H1 (cell line): ENCODE data around the gene ASIC2. TPM values are rescaled to one million over a fixed set of nuclear protein-coding genes. Genes with fewer than 3 reads are reported as not detected.

Source experiments
- CTCF ChIA-PET: fragments of 300-600 bp; sonication (Branson Sonifier 250); formaldehyde crosslinking; loops from one replicate; lab custom pipeline; 2021; ENCODE audit not compliant: partially characterized antibody; lab: Charles Lee
- POLR2A ChIA-PET: fragments of 300-600 bp; sonication (Branson Sonifier 250); formaldehyde crosslinking; loops from one replicate; lab custom pipeline; 2021; ENCODE audit warnings: inconsistent platforms; ENCODE audit not compliant: partially characterized antibody; lab: Charles Lee
- DNase-seq, 2 experiments: peaks; one replicate each; pipeline versions ENCODE4 v3.0.0 to v3.0.0-alpha.2; 2010 to 2022; ENCODE audit warnings: low spot score in 2 of 2, low read depth in 1 of 2, mixed read lengths in 1 of 2
- FAIRE-seq: peaks from 2 replicates; lab custom pipeline; 2011; peaks lifted over from hg19 to GRCh38; lab: Jason Lieb, UNC
- H2AFZ ChIP-seq: 2 replicates; pipeline ENCODE4 v1.8.1; 2012; ENCODE audit warnings: low read length, inconsistent platforms
- H2AK5ac ChIP-seq: 2 replicates; pipeline ENCODE4 v1.6.1; 2013; ENCODE audit warnings: low read depth, low read length
- H2BK120ac ChIP-seq: replicated peaks from 2 replicates; pipeline ENCODE3; 2013; ENCODE audit warnings: low read depth, low read length, inconsistent platforms
- H2BK12ac ChIP-seq: 2 replicates; pipeline ENCODE4 v1.6.1; 2013; ENCODE audit warnings: low read depth, low read length
- H2BK15ac ChIP-seq: 2 replicates; pipeline ENCODE4 v1.6.1; 2013; ENCODE audit warnings: low read length
- H2BK20ac ChIP-seq: 2 replicates; pipeline ENCODE4 v1.6.1; 2013; ENCODE audit warnings: low read length
- H2BK5ac ChIP-seq: 2 replicates; pipeline ENCODE4 v1.6.1; 2013; ENCODE audit warnings: low read depth, low read length
- H3K14ac ChIP-seq: 2 replicates; pipeline ENCODE4 v1.6.1; 2013; ENCODE audit warnings: inconsistent platforms; ENCODE audit not compliant: insufficient read length
- H3K18ac ChIP-seq: 2 replicates; pipeline ENCODE4 v1.6.1; 2013; ENCODE audit warnings: low read length; ENCODE audit errors: extremely low read depth
- H3K23ac ChIP-seq: 2 replicates; pipeline ENCODE4 v1.6.1; 2013; ENCODE audit warnings: inconsistent platforms; ENCODE audit not compliant: insufficient read length
- H3K23me2 ChIP-seq: 2 replicates; pipeline ENCODE4 v1.6.1; 2013; ENCODE audit warnings: low read depth, low read length
- H3K27ac ChIP-seq: 2 replicates; pipeline ENCODE4 v1.6.1; 2011; ENCODE audit warnings: low read depth, low read length, inconsistent platforms
- H3K27me3 ChIP-seq, 4 experiments: replicated peaks in 1 of 4; 1 replicate in 1 of 4; 2 replicates in 3 of 4; pipeline versions ENCODE4 v1.6.1 to v1.8.1; 2011 to 2013; ENCODE audit warnings: low read length in 3 of 4, mild to moderate bottlenecking in 3 of 4, inconsistent platforms in 2 of 4, mixed read lengths in 2 of 4, moderate library complexity in 1 of 4; ENCODE audit not compliant: control insufficient read depth in 3 of 4, insufficient read depth in 3 of 4; ENCODE audit errors: extremely low read depth in 1 of 4
- H3K36me3 ChIP-seq, 4 experiments: 2 replicates each; pipeline versions ENCODE4 v1.6.1 to v1.8.1; 2011 to 2013; ENCODE audit warnings: mild to moderate bottlenecking in 4 of 4, low read length in 3 of 4, moderate library complexity in 2 of 4, control low read depth in 1 of 4, inconsistent platforms in 1 of 4; ENCODE audit not compliant: insufficient read depth in 4 of 4, control insufficient read depth in 2 of 4
- H3K4ac ChIP-seq: replicated peaks from 2 replicates; pipeline ENCODE3; 2013; ENCODE audit warnings: low read length, low read depth, mixed read lengths, inconsistent platforms; ENCODE audit not compliant: insufficient read length
- H3K4me1 ChIP-seq, 4 experiments: replicated peaks in 1 of 4; 1 replicate in 1 of 4; 2 replicates in 3 of 4; pipeline versions ENCODE4 v1.6.1 to v1.8.1; 2011 to 2013; ENCODE audit warnings: low read length in 3 of 4, inconsistent platforms in 2 of 4, mixed read lengths in 1 of 4; ENCODE audit not compliant: insufficient read depth in 4 of 4, control insufficient read depth in 3 of 4
- H3K4me2 ChIP-seq, 2 experiments: 2 replicates each; pipeline versions ENCODE4 v1.6.1 to v1.8.1; 2011 to 2013; ENCODE audit warnings: low read depth in 2 of 2, low read length in 2 of 2, control low read depth in 1 of 2, inconsistent platforms in 1 of 2, mild to moderate bottlenecking in 1 of 2; ENCODE audit not compliant: insufficient read depth in 1 of 2
- H3K4me3 ChIP-seq, 4 experiments: fragments of 200-600, 300-600 bp in 1 of 4; sonication (generic), shearing (Covaris generic), sonication (Bioruptor Twin) in 1 of 4; 2 replicates each; pipeline versions ENCODE4 v1.5.1 to v1.8.1; 2011 to 2016; ENCODE audit warnings: low read length in 4 of 4, low read depth in 3 of 4, control low read depth in 2 of 4, inconsistent platforms in 2 of 4, mild to moderate bottlenecking in 2 of 4, mixed read lengths in 1 of 4, moderate library complexity in 1 of 4; ENCODE audit not compliant: insufficient read depth in 2 of 4; ENCODE audit errors: extremely low read depth in 1 of 4
- H3K56ac ChIP-seq: replicated peaks from 2 replicates; pipeline ENCODE3; 2013; ENCODE audit warnings: low read depth, mild to moderate bottlenecking, mixed read lengths, low read length, inconsistent platforms; ENCODE audit not compliant: insufficient read length
- H3K79me1 ChIP-seq: 2 replicates; pipeline ENCODE4 v1.6.1; 2013; ENCODE audit warnings: low read depth, low read length, control low read depth
- H3K79me2 ChIP-seq, 2 experiments: 2 replicates each; pipeline versions ENCODE4 v1.6.1 to v1.8.1; 2012 to 2013; ENCODE audit warnings: low read length in 2 of 2, mild to moderate bottlenecking in 2 of 2, inconsistent platforms in 1 of 2; ENCODE audit not compliant: insufficient read depth in 2 of 2, control insufficient read depth in 1 of 2
- H3K9ac ChIP-seq, 4 experiments: replicated peaks in 1 of 4; 1 replicate in 1 of 4; 2 replicates in 3 of 4; pipeline versions ENCODE4 v1.6.1 to v1.8.1; 2011 to 2013; ENCODE audit warnings: low read depth in 3 of 4, low read length in 3 of 4, control low read depth in 2 of 4, mild to moderate bottlenecking in 2 of 4, moderate library complexity in 2 of 4, inconsistent platforms in 1 of 4; ENCODE audit errors: extremely low read depth in 1 of 4
- H3K9me3 ChIP-seq, 2 experiments: 2 replicates each; pipeline versions ENCODE4 v1.6.1 to v1.8.1; 2012 to 2013; ENCODE audit warnings: mild to moderate bottlenecking in 2 of 2, moderate library complexity in 2 of 2, control low read depth in 1 of 2, inconsistent platforms in 1 of 2, low read depth in 1 of 2, low read length in 1 of 2, mixed read lengths in 1 of 2; ENCODE audit not compliant: insufficient read depth in 2 of 2
- H4K20me1 ChIP-seq, 2 experiments: replicated peaks in 1 of 2; 2 replicates each; pipeline versions ENCODE3 to v1.8.1; 2011 to 2013; ENCODE audit warnings: inconsistent platforms in 2 of 2, low read length in 2 of 2, mild to moderate bottlenecking in 1 of 2; ENCODE audit not compliant: insufficient read depth in 2 of 2, control insufficient read depth in 1 of 2
- H4K5ac ChIP-seq: 2 replicates; pipeline ENCODE4 v1.6.1; 2013; ENCODE audit warnings: low read length, low read depth, mixed read lengths, inconsistent platforms; ENCODE audit not compliant: insufficient read length
- H4K8ac ChIP-seq: 2 replicates; pipeline ENCODE4 v1.8.0; 2013; ENCODE audit warnings: mild to moderate bottlenecking, moderate library complexity, low read length, inconsistent platforms; ENCODE audit not compliant: insufficient read depth; ENCODE audit errors: extremely low read depth
- H4K91ac ChIP-seq: replicated peaks from 2 replicates; pipeline ENCODE3; 2013; ENCODE audit warnings: low read length, mixed read lengths, inconsistent platforms; ENCODE audit not compliant: insufficient read length
- CEBPB ChIP-seq: IDR thresholded peaks from 2 replicates; pipeline ENCODE4 v1.6.1; 2012; ENCODE audit warnings: low read depth, low read length
- EGR1 ChIP-seq: IDR thresholded peaks from 2 replicates; pipeline ENCODE4 v1.6.1; 2011; ENCODE audit warnings: low read depth, low read length, borderline replicate concordance
- JUN ChIP-seq: IDR thresholded peaks from 2 replicates; pipeline ENCODE4 v1.6.1; 2011; ENCODE audit warnings: low read depth, mild to moderate bottlenecking, improper control_type of control experiment, low read length
- KDM5A ChIP-seq: fragments of 200-600 bp; IDR thresholded peaks from 2 replicates; pipeline ENCODE4 v1.7.1; 2012; ENCODE audit warnings: mild to moderate bottlenecking, low read length, inconsistent platforms, mixed read lengths
- MAX ChIP-seq: IDR thresholded peaks from 2 replicates; pipeline ENCODE4 v1.6.1; 2012; ENCODE audit warnings: inconsistent platforms
- NANOG ChIP-seq: IDR thresholded peaks from 2 replicates; pipeline ENCODE4 v1.6.1; 2011; ENCODE audit warnings: low read length, low read depth, mild to moderate bottlenecking, inconsistent platforms; ENCODE audit not compliant: insufficient read depth, poor library complexity, severe bottlenecking
- POLR2A ChIP-seq, 2 experiments: IDR thresholded peaks; 1 replicate in 1 of 2; 2 replicates in 1 of 2; pipeline ENCODE4 v1.6.1; 2011; ENCODE audit warnings: low read depth in 2 of 2, low read length in 2 of 2, mild to moderate bottlenecking in 2 of 2; ENCODE audit errors: control extremely low read depth in 1 of 2
- RFX5 ChIP-seq: IDR thresholded peaks from 2 replicates; pipeline ENCODE4 v1.6.1; 2011; ENCODE audit warnings: low read depth, low read length, improper control_type of control experiment, borderline replicate concordance
- SP1 ChIP-seq: IDR thresholded peaks from 2 replicates; pipeline ENCODE4 v1.6.1; 2011; ENCODE audit warnings: low read depth, low read length
- SUZ12 ChIP-seq: fragments of 200-600 bp; sonication (generic); IDR thresholded peaks from 2 replicates; pipeline ENCODE4 v1.6.1; 2012; ENCODE audit warnings: mild to moderate bottlenecking, inconsistent platforms, low read length, moderate library complexity, mixed read lengths
- TCF12 ChIP-seq: IDR thresholded peaks from 2 replicates; pipeline ENCODE4 v1.6.1; 2011; ENCODE audit warnings: low read depth, mild to moderate bottlenecking, low read length
- USF2 ChIP-seq: IDR thresholded peaks from 2 replicates; pipeline ENCODE4 v1.6.1; 2011; ENCODE audit warnings: low read length, improper control_type of control experiment
- polyA plus RNA-seq, 7 experiments: library from polyadenylated mRNA; depleted of rRNA in 3 of 7; stranded (reverse) in 5 of 7; unstranded in 2 of 7; fragments of >200 nt in 5 of 7; fragments of 200-250 nt in 2 of 7; gene quantifications; 1 replicate in 5 of 7; 2 replicates in 1 of 7; 4 replicates in 1 of 7; pipeline versions ENCODE4 v1.2.1 to v1.2.3, GENCODE V29; 2011 to 2013; ENCODE audit warnings: missing spikeins in 2 of 7, mixed read lengths in 2 of 7
- total RNA-seq: library from RNA; stranded (reverse); fragmentation: NEBNext Ultra II Directional; extraction: Animal tissue kit (Norgen Biotek cat#: 25700); gene quantifications from 2 replicates; pipeline ENCODE4 v1.2.1, GENCODE V29; 2021
- TF ChIP-seq, protein P1 (sequence below): IDR thresholded peaks from 2 replicates; pipeline ENCODE4 v1.6.1; 2012; ENCODE audit warnings: low read length, inconsistent platforms

Gene ASIC2
- total and polyA plus RNA-seq, 2 of the 8 experiments (the other 6 are each of a cell fraction or from before 2014, with no cell fraction given): 0.86 to 1.2 TPM

DNA sequence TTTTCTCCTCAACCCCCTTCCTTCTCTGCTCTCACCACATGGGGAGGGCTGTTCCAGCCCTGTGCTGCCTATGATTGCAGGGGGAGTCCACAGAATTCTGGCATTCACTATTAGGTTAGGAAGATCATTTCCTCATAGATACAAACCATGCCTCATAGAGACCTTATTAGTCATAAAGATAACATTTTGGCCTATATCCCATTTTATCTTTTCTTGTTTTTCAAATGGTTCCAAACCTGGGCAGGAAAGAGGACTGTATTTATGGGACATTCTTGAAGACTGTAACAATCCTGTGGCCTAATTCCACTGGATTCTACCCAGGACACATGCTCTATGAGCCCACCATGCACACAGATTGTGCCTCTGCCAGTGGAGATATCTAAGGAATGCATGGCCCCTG is 51.7 kb downstream of the ASIC2 start:
- Histone ChIP-seq H3K36me3 (no peaks in the 10 kb centered on the region), H3K9me3 (no peaks in the 10 kb centered on the region), H3K14ac (no peak overlapping the region), H3K18ac (no peak overlapping the region), H3K27ac (no peak overlapping the region), H3K4ac (no peak overlapping the region), H4K5ac (no peak overlapping the region), H4K8ac (no peak overlapping the region), H3K79me1 (no peaks in the 10 kb centered on the region), H2BK20ac (no peak overlapping the region), H3K4me2 (no peak overlapping the region), H2BK120ac (no peak overlapping the region), H2BK12ac (no peak overlapping the region), H3K9ac (no peak overlapping the region), H4K20me1 (no peaks in the 10 kb centered on the region), H4K91ac (no peak overlapping the region), H3K4me1 (no peaks in the 10 kb centered on the region), H3K4me3 (no peak overlapping the region), H3K56ac (no peak overlapping the region), H2AK5ac (no peak overlapping the region), H2AFZ (no peak overlapping the region), H2BK15ac (no peak overlapping the region), H3K23me2 (no peaks in the 10 kb centered on the region), H2BK5ac (no peak overlapping the region), H3K23ac (no peak overlapping the region), H3K79me2 (no peaks in the 10 kb centered on the region), H3K27me3 (no peaks in the 10 kb centered on the region)
- CTCF ChIA-PET: interaction anchor here (1.2 to 1.3 kb wide), 2 partner anchors 41 to 280 kb away, joined by 4 to 5 read pairs; no protein-coding TSS in a partner anchor
- no peak for FAIRE-seq
- DNase-seq: no peak
- POLR2A ChIA-PET: interaction anchor here (0.9 kb wide), 1 partner anchor 8 kb away, joined by 3 read pairs; no protein-coding TSS in a partner anchor
- no peak for TF ChIP-seq CEBPB
- no peak for TF ChIP-seq USF2
- no peak for TF ChIP-seq MAX
- TF ChIP-seq POLR2A (IDR thresholded peaks at IDR 0.05; ENCODE audit: control extremely low read depth in 1 of 2, low read depth in 2 of 2, low read length in 2 of 2): no peak
- no peak for TF ChIP-seq KDM5A
- TF ChIP-seq SP1: no peak
- TF ChIP-seq, protein P1, sequence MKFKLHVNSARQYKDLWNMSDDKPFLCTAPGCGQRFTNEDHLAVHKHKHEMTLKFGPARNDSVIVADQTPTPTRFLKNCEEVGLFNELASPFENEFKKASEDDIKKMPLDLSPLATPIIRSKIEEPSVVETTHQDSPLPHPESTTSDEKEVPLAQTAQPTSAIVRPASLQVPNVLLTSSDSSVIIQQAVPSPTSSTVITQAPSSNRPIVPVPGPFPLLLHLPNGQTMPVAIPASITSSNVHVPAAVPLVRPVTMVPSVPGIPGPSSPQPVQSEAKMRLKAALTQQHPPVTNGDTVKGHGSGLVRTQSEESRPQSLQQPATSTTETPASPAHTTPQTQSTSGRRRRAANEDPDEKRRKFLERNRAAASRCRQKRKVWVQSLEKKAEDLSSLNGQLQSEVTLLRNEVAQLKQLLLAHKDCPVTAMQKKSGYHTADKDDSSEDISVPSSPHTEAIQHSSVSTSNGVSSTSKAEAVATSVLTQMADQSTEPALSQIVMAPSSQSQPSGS: no peak
- TF ChIP-seq TCF12: no peak
- no peak for TF ChIP-seq NANOG
- TF ChIP-seq SUZ12: no peak
- no peak for TF ChIP-seq EGR1
- TF ChIP-seq RFX5: no peak
- TF ChIP-seq JUN: no peak
